Tibial artery (tissue), 4 donors: ENCODE measurements around the gene INSL6.

Source experiments
- DNase-seq, 2 donors: peaks; one replicate each; pipeline ENCODE4 v3.0.0-alpha.2; 2019
- H3K27ac ChIP-seq, 2 donors: fragments of 200-600 bp; sonication (generic) in 1 of 2; 1 replicate in 1 of 2; 2 replicates in 1 of 2; pipeline ENCODE4 v1.5.1; 2018 to 2019; ENCODE audit warnings: mild to moderate bottlenecking in 1 of 2
- H3K27me3 ChIP-seq, 2 donors: fragments of 200-600 bp; sonication (generic) in 1 of 2; one replicate each; pipeline versions ENCODE4 v1.5.1 to v1.6.0; 2016 to 2019
- H3K36me3 ChIP-seq, 3 donors: fragments of 200-600 bp; sonication (generic) in 2 of 3; one replicate each; pipeline ENCODE4 v1.5.1; 2016 to 2019; ENCODE audit warnings: mild to moderate bottlenecking in 2 of 3
- H3K4me1 ChIP-seq, 4 donors: fragments of 200-600 bp; sonication (generic) in 2 of 4; 1 replicate in 3 of 4; 2 replicates in 1 of 4; pipeline ENCODE4 v1.5.1; 2016 to 2019
- H3K4me3 ChIP-seq, 2 donors: fragments of 200-600 bp; sonication (generic) in 1 of 2; 1 replicate in 1 of 2; 2 replicates in 1 of 2; pipeline ENCODE4 v1.5.1; 2018 to 2019; ENCODE audit warnings: mild to moderate bottlenecking in 2 of 2
- H3K9me3 ChIP-seq, 3 donors: fragments of 200-600 bp; sonication (generic) in 1 of 3; one replicate each; pipeline ENCODE4 v1.5.1; 2016 to 2019
- CTCF ChIP-seq, 2 experiments: fragments of 200-600 bp in 1 of 2; fragments of 450-650 bp in 1 of 2; IDR thresholded peaks; one replicate each; pipeline ENCODE4 v1.5.1; 2017 to 2019; ENCODE audit warnings: antibody characterized with exemption in 2 of 2, mild to moderate bottlenecking in 1 of 2, moderate library complexity in 1 of 2
- intact Hi-C: fragments of 100-400 bp; cut with DNase I; formaldehyde crosslinking; loops from one replicate; pipeline ENCODE4 v1.15.0; 2023; ENCODE audit warnings: low total_unique reads

INSL6 gene

GRCh38 chr9:5185220-5185840 lies at the start of gene INSL6:
Gene INSL6, minus strand, starts transcription at chr9:5185639. Its CDS starts 37 bp downstream, at chr9:5185602.
- no peaks in the 10 kb centered on the region for H3K36me3 ChIP-seq
- intact Hi-C loops, result no loop called here
- peaks cover 0 to 8% (median 5%) of the 10 kb centered on the region in 4 donors for H3K4me1 ChIP-seq
- no peaks in the 10 kb centered on the region for H3K27me3 ChIP-seq
- no peak for TF ChIP-seq CTCF (IDR thresholded peaks at IDR 0.05)
- H3K9me3 ChIP-seq, result no peaks in the 10 kb centered on the region
- no peak within 1 kb of the TSS for H3K4me3 ChIP-seq
- no peak for DNase-seq
- no peak within 1 kb of the TSS for H3K27ac ChIP-seq

- Histone ChIP-seq H3K9me3 (peaks cover 0 to 4% (median under 1%) of the 10 kb centered on the region in 3 donors), H3K36me3 (no peaks in the 10 kb centered on the region), H3K4me1 (no peaks in the 10 kb centered on the region), H3K27me3 (peaks cover 0 to 2% of the 10 kb centered on the region in 2 donors), H3K4me3 (no peak within 1 kb of the TSS), H3K27ac (no peak within 1 kb of the TSS)
- DNase-seq, result no peak
- intact Hi-C loops, result no loop called here
- TF ChIP-seq CTCF (IDR thresholded peaks at IDR 0.05), result no peak
Observed at GRCh38 chr9:5231212-5231611, 45.8 kb upstream of the INSL6 start, which contains the start of gene INSL4. Gene INSL4, plus strand, starts transcription at chr9:5231419. Its CDS starts 105 bp downstream, at chr9:5231524.

- H3K27ac ChIP-seq, result no peak overlapping the region
- intact Hi-C loops, result no loop called here
- H3K27me3 ChIP-seq, result peaks cover 0 to 2% of the 10 kb centered on the region in 2 donors
- no peak for DNase-seq
- no peak for TF ChIP-seq CTCF (IDR thresholded peaks at IDR 0.05)
- peaks cover 0 to 6% (median 5%) of the 10 kb centered on the region in 3 donors for H3K9me3 ChIP-seq
- no peaks in the 10 kb centered on the region for H3K36me3 ChIP-seq
- no peak overlapping the region for H3K4me3 ChIP-seq
- no peaks in the 10 kb centered on the region for H3K4me1 ChIP-seq
Observed at GRCh38 chr9:5230554-5230953, 45.1 kb upstream of the INSL6 start.

GRCh38 chr9:5205071-5205470 lies 19.6 kb upstream of the INSL6 start:
- intact Hi-C loops, result no loop called here
- no peak for TF ChIP-seq CTCF (IDR thresholded peaks at IDR 0.05)
- DNase-seq, result no peak
- Histone ChIP-seq H3K4me3 (no peak overlapping the region), H3K27me3 (no peaks in the 10 kb centered on the region), H3K27ac (no peak overlapping the region), H3K9me3 (no peaks in the 10 kb centered on the region), H3K4me1 (no peaks in the 10 kb centered on the region), H3K36me3 (no peaks in the 10 kb centered on the region)

- Histone ChIP-seq H3K27ac (no peak overlapping the region), H3K4me3 (no peak overlapping the region), H3K4me1 (no peaks in the 10 kb centered on the region), H3K9me3 (no peaks in the 10 kb centered on the region), H3K27me3 (no peaks in the 10 kb centered on the region), H3K36me3 (no peaks in the 10 kb centered on the region)
- no peak for DNase-seq
- TF ChIP-seq CTCF (IDR thresholded peaks at IDR 0.05), result no peak
- intact Hi-C loops, result no loop called here
Observed at GRCh38 chr9:5195463-5195862, 10.0 kb upstream of the INSL6 start.
